Activated T-cell treated with anti-CD3 and anti-CD28 coated beads, Interleukin-2, amount 50 U/mL, for 72 hours (primary cell): ENCODE data around the gene PSAPL1. TPM values are rescaled to one million over a fixed set of nuclear protein-coding genes. Genes with fewer than 3 reads are reported as not detected.

ENCODE experiments used
- ATAC-seq, 2 donors: fragments of 150-1000 bp; cut with Tn5 transposase; replicated peaks in 1 of 2; 2 replicates each; pipeline ENCODE4 v1.10.0; 2021; ENCODE audit warnings: moderate library complexity in 2 of 2, mild to moderate bottlenecking in 1 of 2
- DNase-seq, 2 donors: peaks; one replicate each; pipeline ENCODE4 v3.0.0; 2021 to 2022; ENCODE audit warnings: mixed read lengths in 1 of 2
- H3K27ac Mint-ChIP-seq: one replicate; pipeline ENCODE4 v1.8.0; 2022; ENCODE audit warnings: mild to moderate bottlenecking, moderate library complexity, mixed read lengths
- H3K27me3 Mint-ChIP-seq: one replicate; pipeline ENCODE4 v1.8.0; 2022; ENCODE audit warnings: low read depth, mixed read lengths
- H3K36me3 Mint-ChIP-seq, 2 donors: one replicate each; pipeline ENCODE4 v1.8.0; 2022; ENCODE audit warnings: mixed read lengths in 2 of 2, mild to moderate bottlenecking in 1 of 2; ENCODE audit not compliant: insufficient read depth in 2 of 2
- H3K4me1 Mint-ChIP-seq: one replicate; pipeline ENCODE4 v1.8.0; 2022; ENCODE audit warnings: low read depth, mixed read lengths
- H3K4me3 Mint-ChIP-seq, 2 donors: one replicate each; pipeline ENCODE4 v1.8.0; 2022; ENCODE audit warnings: mild to moderate bottlenecking in 2 of 2, mixed read lengths in 2 of 2, moderate library complexity in 2 of 2
- H3K9me3 Mint-ChIP-seq, 2 donors: one replicate each; pipeline ENCODE4 v1.8.0; 2022; ENCODE audit warnings: mixed read lengths in 2 of 2
- total RNA-seq, 2 donors: library from RNA; stranded (reverse); gene quantifications; one replicate each; pipeline ENCODE4 v1.2.3, GENCODE V29; 2022

The PSAPL1 gene
- total RNA-seq, 2 donors from 2014 or later = not detected

- H3K36me3 Mint-ChIP-seq = no peaks in the 10 kb centered on the region
- H3K9me3 Mint-ChIP-seq = no peaks in the 10 kb centered on the region
- no peak overlapping the region for H3K27ac Mint-ChIP-seq
- H3K27me3 Mint-ChIP-seq = no peaks in the 10 kb centered on the region
- DNase-seq (no peak), ATAC-seq (no peak)
- no peak overlapping the region for H3K4me3 Mint-ChIP-seq
- no peaks in the 10 kb centered on the region for H3K4me1 Mint-ChIP-seq
Observed at GRCh38 chr4:7433376-7434140, 1.2 kb downstream of the PSAPL1 start.

- no peak overlapping the region for H3K4me3 Mint-ChIP-seq
- ATAC-seq = no peak
- H3K36me3 Mint-ChIP-seq = no peaks in the 10 kb centered on the region
- H3K27ac Mint-ChIP-seq = no peak overlapping the region
- no peaks in the 10 kb centered on the region for H3K9me3 Mint-ChIP-seq
- H3K27me3 Mint-ChIP-seq = no peaks in the 10 kb centered on the region
- DNase-seq = no peak
- no peaks in the 10 kb centered on the region for H3K4me1 Mint-ChIP-seq
Observed at GRCh38 chr4:7432531-7433375, 2.0 kb downstream of the PSAPL1 start.

- no peaks in the 10 kb centered on the region for H3K9me3 Mint-ChIP-seq
- H3K4me3 Mint-ChIP-seq = no peak overlapping the region
- H3K27ac Mint-ChIP-seq = no peak overlapping the region
- H3K36me3 Mint-ChIP-seq = no peaks in the 10 kb centered on the region
- H3K4me1 Mint-ChIP-seq = no peaks in the 10 kb centered on the region
- no peaks in the 10 kb centered on the region for H3K27me3 Mint-ChIP-seq
- no peak for ATAC-seq
- DNase-seq = no peak
Observed at GRCh38 chr4:7431696-7432530, 2.8 kb downstream of the PSAPL1 start.

GRCh38 chr4:7430965-7431695 is 3.6 kb downstream of the PSAPL1 start:
- Mint-ChIP-seq H3K27ac (no peak overlapping the region), H3K4me3 (no peak overlapping the region), H3K36me3 (no peaks in the 10 kb centered on the region), H3K4me1 (no peaks in the 10 kb centered on the region), H3K9me3 (no peaks in the 10 kb centered on the region), H3K27me3 (no peaks in the 10 kb centered on the region)
- ATAC-seq = no peak
- no peak for DNase-seq

GRCh38 chr4:7430368-7430964 is 4.3 kb downstream of the PSAPL1 start:
- no peaks in the 10 kb centered on the region for H3K27me3 Mint-ChIP-seq
- no peak for DNase-seq
- H3K4me3 Mint-ChIP-seq = no peak overlapping the region
- no peak overlapping the region for H3K27ac Mint-ChIP-seq
- H3K9me3 Mint-ChIP-seq = no peaks in the 10 kb centered on the region
- no peaks in the 10 kb centered on the region for H3K36me3 Mint-ChIP-seq
- no peak for ATAC-seq
- no peaks in the 10 kb centered on the region for H3K4me1 Mint-ChIP-seq

- Mint-ChIP-seq H3K4me1 (no peaks in the 10 kb centered on the region), H3K4me3 (no peak overlapping the region), H3K9me3 (no peaks in the 10 kb centered on the region), H3K36me3 (no peaks in the 10 kb centered on the region), H3K27ac (no peak overlapping the region), H3K27me3 (no peaks in the 10 kb centered on the region)
- ATAC-seq (no peak), DNase-seq (no peak)
Observed at GRCh38 chr4:7429601-7430078, 5.1 kb downstream of the PSAPL1 start.

- no peak overlapping the region for H3K27ac Mint-ChIP-seq
- no peaks in the 10 kb centered on the region for H3K4me1 Mint-ChIP-seq
- H3K9me3 Mint-ChIP-seq = no peaks in the 10 kb centered on the region
- no peak for ATAC-seq
- no peak overlapping the region for H3K4me3 Mint-ChIP-seq
- H3K27me3 Mint-ChIP-seq = no peaks in the 10 kb centered on the region
- no peaks in the 10 kb centered on the region for H3K36me3 Mint-ChIP-seq
- DNase-seq = no peak
Observed at GRCh38 chr4:7429069-7429416, 5.7 kb downstream of the PSAPL1 start.

- ATAC-seq (no peak), DNase-seq (no peak)
- Mint-ChIP-seq H3K27me3 (no peaks in the 10 kb centered on the region), H3K4me3 (no peak overlapping the region), H3K36me3 (no peaks in the 10 kb centered on the region), H3K27ac (no peak overlapping the region), H3K9me3 (no peaks in the 10 kb centered on the region), H3K4me1 (no peaks in the 10 kb centered on the region)
Observed at GRCh38 chr4:7428261-7429068, 6.3 kb downstream of the PSAPL1 start.

- ATAC-seq = no peak
- DNase-seq = no peak
- H3K36me3 Mint-ChIP-seq = no peaks in the 10 kb centered on the region
- H3K4me3 Mint-ChIP-seq = no peak overlapping the region
- H3K27ac Mint-ChIP-seq = no peak overlapping the region
- no peaks in the 10 kb centered on the region for H3K4me1 Mint-ChIP-seq
- no peaks in the 10 kb centered on the region for H3K27me3 Mint-ChIP-seq
- H3K9me3 Mint-ChIP-seq = no peaks in the 10 kb centered on the region
Observed at GRCh38 chr4:7427831-7428260, 6.9 kb downstream of the PSAPL1 start.

- DNase-seq (no peak), ATAC-seq (no peak)
- Mint-ChIP-seq H3K4me1 (no peaks in the 10 kb centered on the region), H3K4me3 (no peak overlapping the region), H3K27ac (no peak overlapping the region), H3K27me3 (no peaks in the 10 kb centered on the region), H3K36me3 (no peaks in the 10 kb centered on the region), H3K9me3 (no peaks in the 10 kb centered on the region)
Observed at GRCh38 chr4:7427361-7427760, 7.4 kb downstream of the PSAPL1 start.

GRCh38 chr4:7426525-7427171 is 8.1 kb downstream of the PSAPL1 start:
- ATAC-seq (no peak), DNase-seq (no peak)
- H3K4me1 Mint-ChIP-seq = no peaks in the 10 kb centered on the region
- no peaks in the 10 kb centered on the region for H3K9me3 Mint-ChIP-seq
- no peaks in the 10 kb centered on the region for H3K36me3 Mint-ChIP-seq
- no peaks in the 10 kb centered on the region for H3K27me3 Mint-ChIP-seq
- no peak overlapping the region for H3K4me3 Mint-ChIP-seq
- no peak overlapping the region for H3K27ac Mint-ChIP-seq
